Liver (tissue), 3 donors: ENCODE measurements around the gene PLXDC2.

Source experiments
- ATF3 ChIP-seq: IDR thresholded peaks from 2 replicates; pipeline ENCODE4 v1.6.1; 2016; ENCODE audit warnings: antibody characterized with exemption
- CTCF ChIP-seq: fragments of 150-350 bp; IDR thresholded peaks from 2 replicates; pipeline ENCODE4 v1.5.1; 2017; ENCODE audit warnings: improper control_type of control experiment, low read depth, low read length; ENCODE audit not compliant: missing input control
- GABPA ChIP-seq, 2 donors: IDR thresholded peaks in 1 of 2; conservative IDR thresholded peaks in 1 of 2; 2 replicates each; pipeline ENCODE4 v1.6.1; 2016; ENCODE audit warnings: antibody characterized with exemption in 2 of 2, mild to moderate bottlenecking in 1 of 2, moderate library complexity in 1 of 2
- HNF4A ChIP-seq, 2 donors: conservative IDR thresholded peaks; 2 replicates each; pipeline ENCODE4 v1.6.1; 2016; ENCODE audit warnings: antibody characterized with exemption in 2 of 2, mild to moderate bottlenecking in 2 of 2
- MAX ChIP-seq: IDR thresholded peaks from 2 replicates; pipeline ENCODE4 v1.6.1; 2016; ENCODE audit warnings: antibody characterized with exemption
- NR2F2 ChIP-seq: IDR thresholded peaks from 2 replicates; pipeline ENCODE4 v1.6.1; 2016; ENCODE audit warnings: antibody characterized with exemption
- RAD21 ChIP-seq, 2 donors: IDR thresholded peaks; 2 replicates each; pipeline ENCODE4 v1.6.1; 2016; ENCODE audit warnings: antibody characterized with exemption in 2 of 2, mild to moderate bottlenecking in 2 of 2
- REST ChIP-seq: IDR thresholded peaks from 2 replicates; pipeline ENCODE4 v1.6.1; 2016; ENCODE audit warnings: antibody characterized with exemption, mild to moderate bottlenecking
- RXRA ChIP-seq, 2 donors: IDR thresholded peaks; 2 replicates each; pipeline ENCODE4 v1.6.1; 2017 to 2018; ENCODE audit warnings: antibody characterized with exemption in 2 of 2, mild to moderate bottlenecking in 1 of 2
- SP1 ChIP-seq: IDR thresholded peaks from 2 replicates; pipeline ENCODE4 v1.6.1; 2018; ENCODE audit warnings: antibody characterized with exemption, mild to moderate bottlenecking
- TAF1 ChIP-seq: conservative IDR thresholded peaks from 2 replicates; pipeline ENCODE4 v1.6.1; 2016; ENCODE audit warnings: antibody characterized with exemption, mild to moderate bottlenecking
- YY1 ChIP-seq: IDR thresholded peaks from 2 replicates; pipeline ENCODE4 v1.6.1; 2016; ENCODE audit warnings: antibody characterized with exemption, mild to moderate bottlenecking
- donor health status: healthy.
- donor health status: healthy.

- TF ChIP-seq CTCF, result no peak
- no peak for TF ChIP-seq TAF1
- no peak for TF ChIP-seq ATF3
- no peak for TF ChIP-seq YY1
- TF ChIP-seq RAD21 (IDR thresholded peaks at IDR 0.05), result no peak
- TF ChIP-seq MAX, result no peak
- TF ChIP-seq NR2F2, result no peak
- TF ChIP-seq REST, result no peak
- no peak for TF ChIP-seq SP1
- no peak for TF ChIP-seq RXRA (IDR thresholded peaks at IDR 0.05)
- TF ChIP-seq GABPA (IDR thresholded peaks at IDR 0.05 in 1 of 2, conservative IDR thresholded peaks at IDR 0.05 in 1 of 2), result no peak
- TF ChIP-seq HNF4A (conservative IDR thresholded peaks at IDR 0.05), result no peak
These were observed 399.4 kb downstream of the PLXDC2 start for GRCh38 chr10:20215547-20216152.
